IMR-90 (cell line): Measurements from ENCODE around the gene SLC19A2.

Experiments
- BHLHE40 ChIP-seq: fragments of 150-350 bp; IDR thresholded peaks from 2 replicates; pipeline ENCODE4 v1.6.1; 2016; ENCODE audit warnings: mild to moderate bottlenecking, low read depth, low read length
- CEBPB ChIP-seq: IDR thresholded peaks from 2 replicates; pipeline ENCODE4 v1.6.1; 2012; ENCODE audit warnings: low read depth, low read length, improper control_type of control experiment
- CHD1 ChIP-seq: IDR thresholded peaks from 2 replicates; pipeline ENCODE4 v1.6.1; 2012; ENCODE audit warnings: low read depth, low read length, improper control_type of control experiment
- MAFK ChIP-seq: IDR thresholded peaks from 2 replicates; pipeline ENCODE4 v1.6.1; 2012; ENCODE audit warnings: low read depth, low read length, improper control_type of control experiment
- MAZ ChIP-seq: IDR thresholded peaks from 2 replicates; pipeline ENCODE4 v1.6.1; 2012; ENCODE audit warnings: low read depth, mild to moderate bottlenecking, low read length, improper control_type of control experiment, moderate library complexity, borderline replicate concordance
- MXI1 ChIP-seq: IDR thresholded peaks from 2 replicates; pipeline ENCODE4 v1.6.1; 2012; ENCODE audit warnings: low read depth, mild to moderate bottlenecking, low read length, moderate library complexity, borderline replicate concordance
- NFE2L2 ChIP-seq: fragments of 150-350 bp; IDR thresholded peaks from 2 replicates; pipeline ENCODE4 v1.6.1; 2016; ENCODE audit warnings: low read depth, mild to moderate bottlenecking, low read length
- POLR2A ChIP-seq: IDR thresholded peaks from 2 replicates; pipeline ENCODE4 v1.6.1; 2012; ENCODE audit warnings: mild to moderate bottlenecking, low read depth, low read length
- RAD21 ChIP-seq: IDR thresholded peaks from 2 replicates; pipeline ENCODE4 v1.6.1; 2012; ENCODE audit warnings: low read length, improper control_type of control experiment
- RFX5 ChIP-seq: IDR thresholded peaks from 2 replicates; pipeline ENCODE4 v1.8.0; 2012; ENCODE audit warnings: low read depth, mild to moderate bottlenecking, low read length, moderate library complexity
- SMC3 ChIP-seq: fragments of 150-350 bp; IDR thresholded peaks from 2 replicates; pipeline ENCODE4 v1.6.1; 2016; ENCODE audit warnings: low read depth, mild to moderate bottlenecking, antibody characterized with exemption, low read length, moderate library complexity
- USF2 ChIP-seq: fragments of 150-350 bp; IDR thresholded peaks from 2 replicates; pipeline ENCODE4 v1.6.1; 2017; ENCODE audit warnings: mild to moderate bottlenecking, antibody characterized with exemption, low read length, low read depth
- TF ChIP-seq, protein P1 (sequence below): conservative IDR thresholded peaks from 2 replicates; pipeline ENCODE4 v1.5.1; 2012; ENCODE audit warnings: mild to moderate bottlenecking, low read depth, low read length, improper control_type of control experiment

- TF ChIP-seq NFE2L2, result no peak
- TF ChIP-seq, protein P1, sequence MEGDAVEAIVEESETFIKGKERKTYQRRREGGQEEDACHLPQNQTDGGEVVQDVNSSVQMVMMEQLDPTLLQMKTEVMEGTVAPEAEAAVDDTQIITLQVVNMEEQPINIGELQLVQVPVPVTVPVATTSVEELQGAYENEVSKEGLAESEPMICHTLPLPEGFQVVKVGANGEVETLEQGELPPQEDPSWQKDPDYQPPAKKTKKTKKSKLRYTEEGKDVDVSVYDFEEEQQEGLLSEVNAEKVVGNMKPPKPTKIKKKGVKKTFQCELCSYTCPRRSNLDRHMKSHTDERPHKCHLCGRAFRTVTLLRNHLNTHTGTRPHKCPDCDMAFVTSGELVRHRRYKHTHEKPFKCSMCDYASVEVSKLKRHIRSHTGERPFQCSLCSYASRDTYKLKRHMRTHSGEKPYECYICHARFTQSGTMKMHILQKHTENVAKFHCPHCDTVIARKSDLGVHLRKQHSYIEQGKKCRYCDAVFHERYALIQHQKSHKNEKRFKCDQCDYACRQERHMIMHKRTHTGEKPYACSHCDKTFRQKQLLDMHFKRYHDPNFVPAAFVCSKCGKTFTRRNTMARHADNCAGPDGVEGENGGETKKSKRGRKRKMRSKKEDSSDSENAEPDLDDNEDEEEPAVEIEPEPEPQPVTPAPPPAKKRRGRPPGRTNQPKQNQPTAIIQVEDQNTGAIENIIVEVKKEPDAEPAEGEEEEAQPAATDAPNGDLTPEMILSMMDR, result no peak
- no peak for TF ChIP-seq BHLHE40
- TF ChIP-seq CEBPB, result no peak
- no peak for TF ChIP-seq MXI1
- no peak for TF ChIP-seq POLR2A
- no peak for TF ChIP-seq MAFK
- no peak for TF ChIP-seq USF2
- no peak for TF ChIP-seq CHD1
- no peak for TF ChIP-seq RAD21
- no peak for TF ChIP-seq SMC3
- no peak for TF ChIP-seq RFX5
- TF ChIP-seq MAZ, result no peak
Measured at GRCh38 chr1:169443923-169444322, 41.8 kb downstream of the SLC19A2 start.
